IPS-18a (cell line): ENCODE measurements around the gene PDE4DIP.
"Not testable (repeated sequence)": the region's sequence is repeated elsewhere in the genome, so short reads cannot be mapped to it uniquely, and the experiment has no call there.

Experiments used
- H3K27ac ChIP-seq: one replicate; pipeline ENCODE4 v1.5.1; 2013; ENCODE audit warnings: low read length
- H3K27me3 ChIP-seq: one replicate; pipeline ENCODE4 v1.6.1; 2013; ENCODE audit warnings: mild to moderate bottlenecking, low read length; ENCODE audit not compliant: control insufficient read depth, insufficient read depth
- H3K36me3 ChIP-seq: one replicate; pipeline ENCODE4 v1.6.1; 2013; ENCODE audit warnings: low read depth, low read length; ENCODE audit not compliant: control insufficient read depth
- H3K4me1 ChIP-seq: one replicate; pipeline ENCODE4 v1.6.1; 2013; ENCODE audit warnings: low read depth, low read length; ENCODE audit not compliant: control insufficient read depth
- H3K4me3 ChIP-seq: one replicate; pipeline ENCODE4 v1.5.1; 2013; ENCODE audit warnings: low read length
- H3K9ac ChIP-seq: one replicate; pipeline ENCODE4 v1.6.1; 2013; ENCODE audit warnings: mild to moderate bottlenecking, low read length, moderate library complexity
- H3K9me3 ChIP-seq: one replicate; pipeline ENCODE4 v1.6.1; 2013; ENCODE audit warnings: low read depth, low read length; ENCODE audit not compliant: control insufficient read depth

Gene PDE4DIP

GRCh38 chr1:148879812-148880416 is 35.7 kb downstream of the PDE4DIP start:
- H3K4me3 ChIP-seq, H3K27ac ChIP-seq, H3K9me3 ChIP-seq, H3K27me3 ChIP-seq, H3K4me1 ChIP-seq, H3K36me3 ChIP-seq, H3K9ac ChIP-seq: not testable (repeated sequence)

GRCh38 chr1:148881261-148881660 is 37.0 kb downstream of the PDE4DIP start:
- H3K36me3 ChIP-seq, H3K4me3 ChIP-seq, H3K27me3 ChIP-seq, H3K9me3 ChIP-seq, H3K9ac ChIP-seq, H3K4me1 ChIP-seq, H3K27ac ChIP-seq: not testable (repeated sequence)

- not testable (repeated sequence) for H3K27ac ChIP-seq, H3K36me3 ChIP-seq, H3K9ac ChIP-seq, H3K9me3 ChIP-seq, H3K4me1 ChIP-seq, H3K4me3 ChIP-seq, H3K27me3 ChIP-seq
These were observed 41.0 kb downstream of the PDE4DIP start for GRCh38 chr1:148885219-148885618.

DNA sequence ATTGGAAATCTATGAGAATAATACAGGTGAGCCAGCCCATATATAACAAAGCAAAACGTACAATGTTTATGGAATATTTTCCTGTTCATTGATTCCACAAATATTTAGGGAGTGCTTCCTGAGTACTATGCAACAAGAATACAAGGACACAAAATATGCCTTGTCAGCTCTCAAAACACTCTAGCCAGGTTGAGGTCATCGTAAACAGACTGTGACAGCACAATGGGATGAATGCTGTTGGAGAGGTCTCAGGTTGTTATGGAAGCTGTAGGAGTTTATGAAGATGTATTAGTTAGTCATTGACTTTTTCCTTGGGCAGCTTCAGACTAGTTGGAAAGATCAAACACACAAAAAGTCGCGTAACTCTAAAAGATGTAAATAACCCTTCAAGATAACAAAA is 42.1 kb downstream of the PDE4DIP start:
- not testable (repeated sequence) for H3K4me3 ChIP-seq, H3K36me3 ChIP-seq, H3K9me3 ChIP-seq, H3K4me1 ChIP-seq, H3K9ac ChIP-seq, H3K27ac ChIP-seq, H3K27me3 ChIP-seq

GRCh38 chr1:148888597-148888996 is 44.4 kb downstream of the PDE4DIP start:
- not testable (repeated sequence) for H3K4me3 ChIP-seq, H3K9me3 ChIP-seq, H3K4me1 ChIP-seq, H3K27me3 ChIP-seq, H3K36me3 ChIP-seq, H3K27ac ChIP-seq, H3K9ac ChIP-seq

DNA sequence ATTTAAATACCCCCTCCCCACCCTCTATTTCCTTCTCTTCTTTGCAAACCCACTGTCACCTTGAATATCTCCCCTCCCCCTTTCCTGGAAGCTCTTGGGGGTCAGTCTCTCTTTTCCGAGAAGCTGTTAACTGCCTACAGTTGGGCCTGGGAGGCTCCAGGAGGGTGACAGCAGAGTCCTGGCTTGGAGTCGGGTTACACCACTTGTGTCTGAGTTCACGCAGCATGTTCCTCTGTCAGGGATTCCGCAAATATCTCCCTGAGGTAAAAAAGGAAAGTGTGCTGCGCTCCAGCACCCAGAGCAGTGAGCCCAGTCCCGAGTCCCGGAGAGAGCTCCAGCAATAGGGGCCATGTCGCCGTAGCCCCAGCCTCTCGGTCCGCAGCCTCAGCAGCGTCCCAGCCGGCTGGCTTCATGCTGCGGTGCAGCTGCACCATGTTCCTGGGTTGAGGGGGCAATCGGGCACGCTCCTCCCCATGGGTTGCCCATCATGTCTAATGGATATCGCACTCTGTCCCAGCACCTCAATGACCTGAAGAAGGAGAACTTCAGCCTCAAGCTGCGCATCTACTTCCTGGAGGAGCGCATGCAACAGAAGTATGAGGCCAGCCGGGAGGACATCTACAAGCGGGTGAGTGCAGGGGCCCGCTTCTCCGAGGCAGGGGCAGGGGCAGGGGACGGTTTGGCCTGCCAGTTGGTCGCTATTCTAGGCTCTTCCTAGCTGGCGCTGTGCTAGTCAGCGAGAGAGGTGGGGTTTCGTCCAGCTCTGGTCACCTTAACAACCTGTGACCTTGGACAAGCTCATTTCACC is 45.2 kb downstream of the PDE4DIP start:
- H3K36me3 ChIP-seq, H3K9ac ChIP-seq, H3K4me3 ChIP-seq, H3K27ac ChIP-seq, H3K9me3 ChIP-seq, H3K27me3 ChIP-seq, H3K4me1 ChIP-seq: not testable (repeated sequence)

- H3K4me1 ChIP-seq, H3K27me3 ChIP-seq, H3K36me3 ChIP-seq, H3K4me3 ChIP-seq, H3K9me3 ChIP-seq, H3K27ac ChIP-seq, H3K9ac ChIP-seq: not testable (repeated sequence)
These were observed 45.9 kb downstream of the PDE4DIP start for GRCh38 chr1:148890075-148890568.

GRCh38 chr1:148894360-148895352 is 50.4 kb downstream of the PDE4DIP start:
- H3K27me3 ChIP-seq, H3K9ac ChIP-seq, H3K4me3 ChIP-seq, H3K9me3 ChIP-seq, H3K4me1 ChIP-seq, H3K36me3 ChIP-seq, H3K27ac ChIP-seq: not testable (repeated sequence)

GRCh38 chr1:148900026-148900425 is 55.8 kb downstream of the PDE4DIP start:
- not testable (repeated sequence) for H3K36me3 ChIP-seq, H3K27ac ChIP-seq, H3K9me3 ChIP-seq, H3K27me3 ChIP-seq, H3K4me3 ChIP-seq, H3K9ac ChIP-seq, H3K4me1 ChIP-seq

- H3K9me3 ChIP-seq, H3K4me3 ChIP-seq, H3K9ac ChIP-seq, H3K36me3 ChIP-seq, H3K27me3 ChIP-seq, H3K27ac ChIP-seq, H3K4me1 ChIP-seq: not testable (repeated sequence)
These were observed 56.5 kb downstream of the PDE4DIP start for GRCh38 chr1:148900691-148901090.

DNA sequence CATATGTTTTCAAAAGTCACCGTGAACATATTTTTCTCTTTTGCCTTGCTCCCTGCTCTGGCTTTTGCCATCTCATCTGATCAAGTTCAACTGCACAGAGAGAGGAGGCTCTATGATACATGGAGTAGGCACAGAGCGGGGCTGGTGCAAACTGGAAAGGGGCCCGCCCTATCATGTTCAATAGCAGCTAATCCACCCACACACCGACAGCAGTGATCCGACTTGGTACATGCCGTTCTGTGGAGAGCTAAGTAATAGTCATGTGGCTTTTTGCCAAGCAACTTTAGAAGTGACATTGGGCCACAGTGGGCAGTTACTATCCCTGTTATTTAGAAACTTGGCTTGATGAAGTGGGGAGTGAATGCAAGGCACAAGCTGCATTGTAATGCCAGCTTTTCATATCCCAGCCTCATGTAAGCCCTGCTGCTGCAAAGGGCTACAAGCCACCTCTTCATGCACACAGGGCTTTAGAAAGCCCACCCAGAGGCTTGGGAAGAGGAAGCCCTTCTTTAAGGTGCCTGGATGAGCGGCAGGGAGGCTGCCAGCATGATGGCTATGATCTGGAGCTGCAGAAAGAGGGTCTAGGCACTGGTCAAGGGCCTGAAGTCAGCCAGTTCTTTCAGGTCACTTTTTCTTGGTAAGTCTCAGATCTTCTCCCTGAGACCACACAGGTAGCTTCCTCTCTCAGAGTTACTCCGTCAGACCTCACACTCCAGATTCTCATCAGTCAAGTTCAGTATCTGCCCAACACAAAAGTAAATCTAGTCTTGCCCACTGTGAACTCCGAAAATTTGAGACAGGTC is 57.1 kb downstream of the PDE4DIP start:
- not testable (repeated sequence) for H3K27me3 ChIP-seq, H3K9ac ChIP-seq, H3K36me3 ChIP-seq, H3K4me3 ChIP-seq, H3K27ac ChIP-seq, H3K4me1 ChIP-seq, H3K9me3 ChIP-seq
